ENCODE measurements around the gene PPP5C.

PPP5C gene

DNA sequence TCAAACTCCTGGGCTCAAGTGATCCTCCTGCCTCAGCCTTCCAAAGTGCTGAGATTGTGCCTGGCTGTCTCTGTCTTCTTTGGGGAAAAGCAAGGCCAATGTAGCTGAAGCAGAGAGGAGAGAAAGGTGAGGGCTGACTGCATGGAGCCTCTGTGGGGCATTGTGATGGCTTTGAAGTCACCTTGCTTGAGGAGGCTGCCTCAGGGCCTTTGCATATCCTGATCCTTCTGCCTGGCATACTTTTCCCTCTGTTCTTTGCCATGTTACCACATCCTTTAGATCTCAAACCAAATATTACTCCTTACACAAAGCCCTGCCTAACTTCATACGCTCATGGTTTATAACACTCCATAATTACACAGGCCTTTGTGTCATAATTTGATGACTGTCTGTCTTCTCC, 9.4 kb upstream of the PPP5C start:
- DNase-seq: no peak

DNA sequence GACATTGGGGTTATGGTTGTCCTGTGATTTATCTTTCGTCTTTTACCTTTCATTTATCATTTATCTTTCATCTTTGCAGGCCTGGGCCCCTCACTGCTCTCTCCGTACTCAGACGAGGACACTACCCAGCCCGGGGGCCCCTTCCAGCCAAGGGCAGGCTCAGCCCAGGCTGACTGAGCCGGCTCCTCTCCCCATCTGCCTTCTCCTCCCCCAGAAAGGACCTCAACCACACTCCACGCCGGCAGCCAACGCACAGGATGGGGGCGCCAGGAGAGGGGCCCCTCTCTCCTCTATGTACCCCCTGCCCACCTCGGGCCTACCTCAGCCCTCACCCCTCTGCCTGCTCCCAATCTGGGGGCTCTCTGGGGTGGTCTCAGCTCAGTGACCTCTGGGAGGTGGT, 7.4 kb upstream of the PPP5C start:
- no peak for DNase-seq

DNA sequence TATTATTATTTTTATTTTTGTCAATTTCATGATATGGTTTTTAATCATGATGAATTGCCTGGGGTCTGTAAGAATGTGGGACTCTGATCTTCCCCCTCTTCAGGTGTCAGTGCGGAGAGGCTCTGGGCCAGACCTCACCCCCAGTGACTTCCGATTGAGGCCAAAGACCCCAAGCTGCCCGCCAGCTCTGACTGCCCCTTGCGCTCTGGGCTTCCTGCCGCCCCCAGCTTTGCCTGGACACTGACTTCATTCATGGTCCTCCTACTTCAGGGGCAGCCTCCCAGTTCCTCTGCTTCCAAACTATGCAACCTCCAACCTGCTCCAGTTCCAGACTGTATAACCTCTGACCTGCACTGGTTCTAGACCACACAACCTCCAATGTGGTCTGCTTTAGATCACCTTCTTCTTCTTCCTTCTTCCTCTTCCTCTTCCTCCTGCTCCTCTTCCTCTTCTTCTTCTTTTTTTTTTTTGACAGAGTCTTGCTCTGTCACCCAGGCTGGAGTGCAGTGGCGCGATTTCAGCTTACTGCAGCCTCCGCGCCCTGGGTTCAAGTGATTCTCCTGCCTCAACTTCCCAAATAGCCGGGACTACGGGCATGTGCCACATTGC, 6.7 kb upstream of the PPP5C start:
- no peak for DNase-seq

DNA sequence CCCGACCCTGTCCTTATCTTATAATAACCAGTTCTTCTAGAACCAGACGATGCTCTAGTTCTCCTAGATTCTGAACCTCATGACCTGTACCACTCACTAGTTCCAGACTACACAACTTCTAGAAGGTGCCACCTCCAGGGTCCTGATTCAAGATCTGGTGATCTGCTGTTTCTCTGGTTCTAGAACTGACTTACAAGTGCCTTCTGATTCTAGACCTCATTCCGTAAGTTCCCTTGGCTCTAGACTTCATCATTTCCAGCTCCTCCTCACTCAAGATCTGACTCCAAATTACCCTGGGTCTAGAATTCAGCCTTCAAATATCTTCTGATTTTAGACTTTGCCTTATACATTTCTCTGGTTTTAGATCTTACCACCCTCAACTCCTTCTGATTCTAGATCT, 5.0 kb upstream of the PPP5C start:
- no peak for DNase-seq

DNA sequence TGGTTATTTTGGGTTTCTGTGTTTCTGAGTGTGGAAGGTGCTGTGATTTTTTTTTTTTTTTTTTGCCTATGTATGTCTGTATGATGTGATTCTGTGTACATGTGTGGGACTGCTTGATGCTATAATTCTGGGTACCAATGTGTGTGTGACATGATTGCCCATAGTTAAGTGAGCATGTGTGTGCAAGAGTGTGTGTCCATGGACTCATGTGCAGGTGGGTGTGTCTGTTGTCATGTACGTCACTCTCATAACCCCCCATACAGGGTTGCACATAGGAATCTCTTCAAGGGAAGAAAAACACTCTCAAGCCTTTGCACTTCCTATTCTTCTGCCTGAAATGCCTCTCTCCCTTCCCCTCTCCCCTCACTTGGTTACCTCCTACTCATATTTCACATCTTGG, 2.5 kb upstream of the PPP5C start:
- DNase-seq: no peak

DNA sequence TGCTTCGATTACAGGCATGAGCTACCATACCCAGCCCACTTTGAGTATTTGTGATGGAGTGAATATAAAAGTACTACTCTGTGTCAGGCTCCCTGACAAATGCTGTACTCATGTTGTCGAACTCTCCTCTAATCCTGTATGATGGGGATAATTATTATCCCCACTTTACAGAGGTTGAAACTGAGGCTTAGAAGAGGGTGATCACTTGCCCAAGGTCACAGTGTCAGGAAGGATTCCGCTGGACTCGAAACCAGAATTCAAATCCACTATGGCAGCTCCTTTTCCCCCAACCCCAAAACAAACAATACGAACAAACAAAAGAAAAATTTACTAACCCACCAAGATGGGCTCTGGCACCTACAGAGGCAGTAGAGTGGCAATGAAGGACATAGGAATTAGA, 1.7 kb upstream of the PPP5C start:
- no peak for DNase-seq

DNA sequence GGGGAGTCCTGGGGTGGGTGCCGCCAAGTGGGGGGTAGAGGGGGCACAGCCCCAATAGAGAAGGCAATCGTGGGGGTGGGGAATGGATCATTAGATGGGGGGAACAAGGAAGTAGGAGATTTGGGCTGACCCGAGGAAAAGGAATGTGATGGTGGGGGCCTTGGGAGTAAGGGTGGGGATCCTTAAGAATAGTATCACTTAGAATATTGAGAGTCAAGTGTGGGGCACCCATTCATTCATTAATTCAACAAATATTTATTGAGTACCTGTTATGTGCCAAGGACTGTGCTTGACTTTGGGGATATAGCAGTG, 641 bp downstream of the PPP5C start:
- no peak for DNase-seq

DNA sequence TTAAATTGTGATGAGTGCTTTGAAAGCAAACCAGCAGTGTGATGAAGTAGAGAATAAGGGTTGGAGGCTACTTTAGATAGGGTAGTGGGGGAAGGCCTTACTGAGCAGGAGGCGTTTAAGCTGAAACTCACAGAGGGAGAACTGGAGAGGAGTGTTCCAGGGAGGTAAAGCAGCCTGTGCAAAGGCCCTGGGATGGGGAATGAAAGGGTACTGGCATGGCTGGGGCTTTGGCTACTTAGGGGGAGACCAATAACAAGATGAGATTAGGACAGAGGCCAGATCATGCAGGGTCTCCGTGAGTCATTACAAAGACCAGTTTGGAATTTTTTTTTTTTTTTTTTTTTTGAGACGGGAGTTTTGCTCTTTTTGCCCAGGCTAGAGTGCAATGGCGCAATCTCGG, 1.1 kb downstream of the PPP5C start:
- DNase-seq: no peak

DNA sequence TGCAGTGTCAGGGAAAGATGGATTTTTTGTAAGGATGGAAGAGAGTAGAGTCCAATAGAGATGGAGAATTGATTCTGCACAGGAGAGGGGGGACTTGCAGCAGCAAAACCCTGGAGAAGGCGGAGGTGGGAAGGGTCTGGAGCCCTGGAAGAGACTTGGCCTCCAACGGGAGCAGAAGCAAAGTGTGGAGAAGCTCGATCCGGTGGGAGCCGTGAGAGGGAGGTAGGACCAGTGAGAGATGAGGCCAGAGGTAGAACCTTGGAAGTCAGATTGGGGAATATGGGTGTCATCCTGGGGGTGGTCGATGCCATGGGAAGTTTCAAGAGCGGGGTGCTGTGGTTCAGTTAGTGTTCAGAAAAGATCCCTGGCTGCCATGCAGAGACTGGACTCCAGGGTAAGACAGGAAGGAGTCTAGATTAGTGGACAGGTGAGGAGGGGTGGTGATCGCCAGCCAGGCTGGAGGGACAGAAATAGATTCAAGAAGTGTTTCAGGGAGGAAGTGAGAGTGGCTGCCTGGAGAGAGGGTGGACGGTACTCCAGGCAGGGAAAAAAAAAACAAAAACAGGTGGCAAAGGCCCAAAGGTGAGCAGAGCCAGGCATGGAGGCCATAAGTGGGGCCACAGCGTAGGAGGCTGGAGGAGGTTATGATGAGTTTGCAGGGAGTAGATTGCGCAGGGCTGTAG, 2.6 kb downstream of the PPP5C start:
- DNase-seq: no peak

DNA sequence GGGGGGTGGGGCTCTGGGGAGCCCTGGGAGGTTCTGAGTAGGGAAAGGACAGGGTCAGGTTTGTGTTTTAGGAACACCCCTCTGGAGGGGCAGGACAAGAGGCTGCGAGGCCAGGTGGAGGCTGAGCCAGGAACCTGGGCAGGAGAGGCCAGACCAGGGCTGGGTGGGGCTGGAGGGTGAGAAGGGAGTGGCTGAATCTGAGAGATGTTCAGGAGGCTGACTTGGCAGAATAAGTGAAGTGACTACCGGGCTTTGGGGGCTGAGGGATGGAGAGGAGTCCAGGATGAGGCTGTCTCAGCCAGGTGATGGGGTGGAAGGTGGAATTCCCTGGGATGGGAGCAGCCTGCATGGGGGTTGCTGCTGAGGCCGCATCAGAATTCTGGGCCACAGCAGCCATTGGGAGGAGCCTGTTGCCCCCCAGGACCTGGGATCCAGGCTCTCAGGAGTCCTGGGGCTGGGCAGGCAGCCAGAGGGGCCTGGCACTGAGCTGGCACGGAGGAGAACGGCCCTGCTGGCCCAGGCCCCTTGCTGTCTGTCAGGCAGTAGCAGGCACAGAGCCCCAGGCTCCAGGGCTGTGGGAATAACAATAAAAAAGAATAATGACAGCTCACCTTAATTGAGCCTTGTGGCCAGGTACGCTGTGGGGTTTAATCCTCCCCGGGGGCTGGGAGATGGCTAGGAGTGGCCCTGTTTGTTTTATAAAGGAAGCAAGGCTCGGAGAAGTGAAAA, 3.3 kb downstream of the PPP5C start:
- DNase-seq: peak; percentile 44

DNA sequence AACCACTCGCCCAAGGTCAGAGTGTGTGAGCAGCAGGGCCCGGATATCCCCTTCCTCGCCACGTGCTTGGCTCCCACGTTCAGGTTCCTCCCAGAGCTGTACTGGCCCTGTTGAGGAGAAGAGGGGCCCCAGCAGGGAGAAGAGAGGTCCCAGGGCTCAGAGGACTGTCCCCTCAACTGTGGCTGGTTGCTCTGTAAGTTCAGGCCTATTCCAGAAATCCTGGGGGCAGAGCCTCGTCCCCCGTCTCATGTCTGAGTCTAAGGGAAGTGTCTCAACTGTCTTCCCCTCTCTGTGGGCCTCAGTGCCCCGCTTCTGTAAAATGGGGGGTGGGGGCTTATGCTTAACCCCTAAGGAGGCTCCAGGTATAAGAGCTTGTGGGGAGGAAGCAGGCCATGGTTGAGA, 3.9 kb downstream of the PPP5C start:
- peak; percentile 55 for DNase-seq

DNA sequence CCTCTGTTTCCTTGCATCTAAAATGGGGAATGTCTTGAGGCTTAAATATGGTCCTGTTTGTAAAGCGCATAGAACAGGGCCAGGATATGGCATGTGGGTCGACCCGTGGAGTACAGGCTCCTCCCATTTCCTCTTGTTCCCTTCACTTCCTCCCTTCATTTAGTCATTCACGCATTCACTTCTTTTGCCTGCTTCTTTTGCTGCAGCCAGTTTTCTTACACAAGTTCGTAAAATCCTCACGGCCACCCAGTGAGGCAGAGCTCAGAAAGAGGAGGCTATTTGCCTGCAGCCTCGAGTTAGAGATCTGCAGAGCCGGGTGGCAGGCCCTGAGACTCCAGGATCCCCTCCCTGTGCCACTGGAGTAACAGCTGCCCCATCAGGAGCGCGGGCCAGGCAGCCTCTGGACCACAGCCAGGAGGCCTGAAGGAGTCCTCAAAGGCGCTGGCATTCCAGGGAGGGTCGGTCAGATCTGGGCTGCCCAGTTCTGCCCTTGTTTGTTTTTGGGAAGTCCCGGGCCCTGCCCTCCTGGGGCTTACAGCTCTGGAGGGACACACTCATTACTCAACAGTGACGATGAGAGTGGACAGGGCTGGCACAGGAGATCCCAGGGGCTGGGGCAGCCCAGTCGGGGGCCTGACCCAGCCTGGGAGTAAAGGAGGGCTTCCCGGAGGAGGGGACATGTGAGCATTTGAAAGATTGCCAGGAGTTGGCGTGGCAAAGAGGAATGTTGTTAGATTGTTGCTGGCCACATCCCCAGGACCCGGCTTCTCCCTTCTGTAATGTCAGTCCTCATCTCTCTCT, 4.6 kb downstream of the PPP5C start:
- peak; percentile 65 for DNase-seq

DNA sequence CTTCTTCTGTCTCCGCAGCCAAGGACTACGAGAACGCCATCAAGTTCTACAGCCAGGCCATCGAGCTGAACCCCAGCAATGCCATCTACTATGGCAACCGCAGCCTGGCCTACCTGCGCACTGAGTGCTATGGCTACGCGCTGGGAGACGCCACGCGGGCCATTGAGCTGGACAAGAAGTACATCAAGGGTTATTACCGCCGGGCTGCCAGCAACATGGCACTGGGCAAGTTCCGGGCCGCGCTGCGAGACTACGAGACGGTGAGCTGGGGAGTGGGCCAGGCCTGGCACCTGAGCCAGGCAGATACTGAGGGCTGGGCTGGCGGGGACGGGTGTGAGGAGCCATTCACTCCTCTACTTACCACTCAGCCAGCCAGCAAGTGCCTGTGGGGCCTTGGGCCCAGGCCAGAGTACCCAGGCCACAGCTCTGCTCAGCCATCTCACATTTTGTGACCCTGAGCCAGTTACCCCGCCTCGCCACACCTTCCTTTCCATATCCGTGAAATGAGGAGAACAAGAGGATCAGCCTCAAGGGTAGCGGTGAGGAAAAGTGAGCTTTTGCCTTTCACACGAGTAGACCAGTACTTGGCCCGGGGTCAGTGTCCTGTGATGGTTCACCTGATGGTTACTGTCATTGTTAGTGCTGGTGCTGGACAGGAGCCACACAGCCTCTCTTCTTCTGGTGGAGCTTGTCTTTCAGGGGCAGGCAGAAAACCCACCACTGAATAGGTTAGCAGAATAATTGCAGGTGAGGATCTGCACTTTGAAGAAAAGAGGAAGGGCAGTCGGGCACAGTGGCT, 7.0 kb downstream of the PPP5C start:
- no peak for DNase-seq

DNA sequence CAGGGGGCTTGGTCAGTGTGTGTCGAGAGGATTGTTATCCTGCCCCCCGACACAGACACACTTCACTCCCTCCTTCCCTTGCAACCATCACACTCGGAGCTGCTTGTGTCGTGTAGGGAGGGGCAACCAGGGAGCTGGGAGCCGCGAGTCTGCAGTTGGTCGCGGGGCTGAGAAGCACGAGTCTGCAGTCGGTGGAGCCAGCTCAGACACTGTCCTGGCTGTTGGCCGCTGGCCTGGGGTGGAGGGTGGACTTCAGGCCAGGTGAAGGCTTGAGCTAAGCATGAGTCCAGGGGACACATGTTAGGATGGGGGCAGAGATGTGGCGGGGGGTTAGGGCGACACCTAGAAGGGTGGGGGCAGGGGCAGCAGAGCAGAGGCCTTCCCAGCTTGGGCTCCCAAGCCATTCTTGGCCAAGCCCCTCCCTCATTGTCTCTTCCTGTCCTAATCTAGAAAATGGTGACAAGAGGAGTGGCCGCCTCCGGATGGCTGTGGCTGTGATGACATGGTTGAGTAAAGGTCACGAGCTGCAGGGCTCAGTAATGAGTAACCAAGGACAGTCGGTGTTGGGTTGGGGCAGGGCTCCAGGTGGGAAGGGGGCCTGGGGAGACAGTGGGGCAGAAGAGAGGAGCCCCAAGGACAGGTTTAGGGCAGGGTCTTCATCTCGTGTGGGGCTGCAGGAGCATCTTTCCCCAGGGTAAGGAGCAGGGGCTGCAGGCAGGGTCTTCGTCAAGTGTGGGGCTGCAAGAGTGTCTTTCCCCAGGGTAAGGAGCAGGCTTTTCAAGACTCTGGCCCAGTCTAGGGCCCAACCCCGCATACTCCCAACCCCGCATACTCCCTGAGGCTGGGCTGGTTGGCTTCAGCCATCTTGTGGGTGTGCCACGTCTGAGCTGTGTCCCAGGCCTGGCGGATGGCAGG, 8.6 kb downstream of the PPP5C start:
- DNase-seq: no peak

DNA sequence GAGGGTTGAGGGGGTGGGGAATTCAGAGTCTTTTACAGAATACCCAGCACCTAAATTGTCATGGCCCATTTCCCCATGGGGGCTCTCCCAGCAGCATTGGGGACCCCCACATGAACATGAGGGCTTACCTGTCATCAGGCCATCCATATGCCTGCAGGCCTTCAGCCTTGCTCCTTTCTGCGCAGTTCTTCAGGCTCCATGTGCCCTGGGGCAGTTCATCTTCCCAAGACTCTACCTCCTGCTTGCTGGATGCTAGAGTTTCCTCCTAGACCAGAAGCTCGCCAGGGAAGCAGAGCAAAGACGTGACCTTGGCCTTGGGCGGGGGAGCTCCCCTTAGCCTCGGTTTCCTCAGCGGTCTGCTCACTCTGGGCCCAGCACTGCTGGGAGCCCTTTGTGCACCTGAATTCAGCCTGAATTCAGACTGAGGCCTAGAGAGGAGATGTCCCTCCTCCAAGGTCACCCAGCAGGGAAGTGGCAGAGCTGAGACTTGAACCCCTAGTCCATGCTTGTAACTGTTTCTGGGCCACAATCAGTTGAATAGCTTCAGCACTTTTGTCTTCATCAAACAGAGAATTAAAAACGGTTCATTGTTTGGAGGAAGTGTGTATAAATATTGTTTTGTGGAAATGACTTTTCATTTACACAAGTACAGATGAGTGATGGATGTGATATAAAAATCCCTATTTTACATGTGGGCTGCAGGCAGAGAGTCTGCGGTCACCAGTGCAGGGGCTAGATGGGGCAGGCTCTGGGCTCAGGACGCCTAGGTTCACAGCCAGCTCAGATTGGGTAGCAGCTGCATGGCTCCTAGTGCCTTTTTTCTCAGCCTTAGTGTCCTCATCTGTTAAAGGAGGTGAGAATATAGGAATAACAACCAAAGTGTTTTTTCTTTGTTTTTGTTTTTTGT, 9.5 kb downstream of the PPP5C start:
- DNase-seq: no peak

DNA sequence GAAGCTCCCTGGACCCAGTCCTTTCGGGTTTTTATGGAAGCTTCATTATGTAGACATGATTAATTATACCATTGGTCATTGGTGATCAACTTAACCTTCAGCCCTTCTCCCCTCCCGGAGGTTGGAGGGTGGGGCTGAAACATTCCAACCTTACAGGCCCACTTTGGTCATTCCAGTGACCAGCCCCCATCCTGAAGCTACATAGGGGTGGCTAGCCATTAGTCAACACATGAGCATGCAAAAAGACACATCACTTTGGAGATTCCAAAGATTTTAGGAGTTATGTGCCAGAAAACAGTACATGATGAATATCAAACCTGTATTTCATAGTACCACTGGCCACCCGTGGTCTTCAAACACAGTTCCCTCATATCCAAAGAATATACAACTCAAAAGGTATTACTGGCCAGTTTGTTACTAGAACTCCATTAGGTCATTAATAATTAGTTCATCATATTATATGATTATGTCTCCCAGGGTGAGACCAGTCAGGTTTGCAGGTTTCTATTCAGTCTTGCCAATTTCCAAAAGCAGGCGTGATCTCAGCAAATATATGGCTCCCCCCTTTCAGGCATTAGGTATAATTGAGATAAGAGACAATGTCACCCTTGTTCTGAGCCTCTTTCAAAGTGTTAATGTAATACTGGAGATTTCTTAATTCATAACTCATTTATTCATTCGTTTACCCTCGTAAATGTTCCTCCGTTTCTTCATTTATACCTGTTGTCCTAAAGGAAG, 11.1 kb downstream of the PPP5C start:
- no peak for DNase-seq

DNA sequence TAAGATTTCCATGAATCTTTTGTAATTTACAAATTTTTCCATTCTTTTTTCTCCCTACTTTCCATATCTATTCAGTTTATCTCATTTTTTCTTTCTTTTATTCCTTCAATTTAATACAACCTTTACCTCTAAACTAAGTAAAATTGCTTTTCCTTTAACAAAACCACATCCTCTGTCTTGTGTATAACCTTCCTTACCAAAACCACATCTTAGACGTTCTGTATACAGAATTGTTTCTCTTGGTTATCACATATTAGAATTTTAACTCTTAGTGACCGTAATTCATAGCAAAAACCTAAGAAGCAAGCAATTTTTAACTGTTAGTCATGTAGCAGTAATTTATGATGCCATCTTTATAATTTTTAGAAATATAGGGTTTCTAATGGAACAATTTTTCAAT, 15.0 kb downstream of the PPP5C start:
- DNase-seq: no peak

DNA sequence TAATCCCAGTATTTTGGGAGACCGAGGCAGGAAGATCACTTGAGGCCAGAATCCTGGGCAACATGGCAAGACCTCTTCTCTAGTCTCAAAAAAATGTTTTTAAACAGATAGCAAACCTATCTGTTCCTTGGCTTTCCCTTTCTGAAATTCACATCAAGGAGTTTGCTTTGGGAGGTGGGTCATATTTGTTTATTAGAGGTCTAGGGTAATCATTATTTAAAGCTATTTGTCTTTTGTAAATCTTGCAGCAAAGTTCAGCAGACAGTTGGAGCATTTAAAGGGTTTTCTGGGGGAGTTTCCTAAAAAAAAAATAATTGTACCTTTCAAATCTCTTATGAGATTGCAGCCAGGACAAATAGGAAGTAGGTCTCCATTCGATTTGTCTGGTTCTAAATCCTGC, 17.5 kb downstream of the PPP5C start:
- DNase-seq: no peak

DNA sequence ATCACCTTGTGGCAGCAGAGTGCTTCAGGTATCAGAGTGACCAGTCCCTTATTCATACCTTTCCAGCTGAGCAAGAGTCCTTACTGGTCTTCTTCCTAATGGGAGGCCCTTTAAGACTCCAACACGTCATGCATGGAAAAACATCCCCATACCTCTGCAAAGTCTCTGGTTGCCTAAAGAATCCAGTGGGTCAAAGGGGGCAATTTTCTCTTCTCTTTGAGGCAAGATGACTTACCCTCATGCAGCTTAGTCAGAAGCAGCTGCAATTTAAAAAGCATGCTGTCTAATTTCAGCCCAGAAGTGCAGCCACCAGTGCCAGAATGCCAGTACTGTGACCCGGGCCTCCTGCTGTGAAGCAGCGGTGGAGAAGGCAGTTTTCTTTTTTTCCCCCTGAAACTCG, 18.7 kb downstream of the PPP5C start:
- no peak for DNase-seq
